HG03571 (cell line): ENCODE results near the gene HYAL3.
"Not testable (repeated sequence)": the region's sequence is repeated elsewhere in the genome, so short reads cannot be mapped to it uniquely, and the experiment has no call there.

Experiments used
- ATAC-seq: cut with Tn5 transposase; IDR thresholded peaks from one replicate; pipeline ENCODE4 v1.9.1; 2021; ENCODE audit not compliant: unreplicated experiment

HYAL3 gene

GRCh38 chr3:50272911-50273688 lies 26.1 kb downstream of the HYAL3 start:
- peak; percentile 77 for ATAC-seq

- peak; percentile 12 for ATAC-seq
Observed at GRCh38 chr3:50272538-50272910, 26.7 kb downstream of the HYAL3 start.

GRCh38 chr3:50271314-50271936 lies 27.8 kb downstream of the HYAL3 start:
- ATAC-seq, result no peak

- ATAC-seq, result no peak
Observed at GRCh38 chr3:50270422-50271224, 28.6 kb downstream of the HYAL3 start.

GRCh38 chr3:50269977-50270413 lies 29.2 kb downstream of the HYAL3 start:
- ATAC-seq, result no peak

- no peak for ATAC-seq
Observed at GRCh38 chr3:50269460-50269859, 29.7 kb downstream of the HYAL3 start.

GRCh38 chr3:50268703-50269451 lies 30.3 kb downstream of the HYAL3 start, which contains the start of gene SEMA3B:
Gene SEMA3B (plus strand): TSS chr3:50269147. CDS start chr3:50269241, 94 bp downstream.
- ATAC-seq, result no peak

- ATAC-seq, result no peak
Observed at GRCh38 chr3:50268276-50268675, 30.9 kb downstream of the HYAL3 start.

- no peak for ATAC-seq
Observed at GRCh38 chr3:50267280-50267913, 31.8 kb downstream of the HYAL3 start.

GRCh38 chr3:50266836-50267235 lies 32.4 kb downstream of the HYAL3 start:
- ATAC-seq, result no peak

GRCh38 chr3:50266017-50266416 lies 33.2 kb downstream of the HYAL3 start:
- no peak for ATAC-seq

- no peak for ATAC-seq
Observed at GRCh38 chr3:50265571-50265970, 33.6 kb downstream of the HYAL3 start.

GRCh38 chr3:50264964-50265485 lies 34.2 kb downstream of the HYAL3 start:
- no peak for ATAC-seq

GRCh38 chr3:50264383-50264963 lies 34.7 kb downstream of the HYAL3 start:
- no peak for ATAC-seq

- ATAC-seq, result no peak
Observed at GRCh38 chr3:50263478-50264382, 35.5 kb downstream of the HYAL3 start.

GRCh38 chr3:50262778-50263177 lies 36.4 kb downstream of the HYAL3 start:
- ATAC-seq, result no peak

- ATAC-seq, result not testable (repeated sequence)
Observed at GRCh38 chr3:50262200-50262599, 37.0 kb downstream of the HYAL3 start.

- no peak for ATAC-seq
Observed at GRCh38 chr3:50261505-50261904, 37.7 kb downstream of the HYAL3 start.

GRCh38 chr3:50260942-50261441 lies 38.2 kb downstream of the HYAL3 start:
- ATAC-seq, result no peak
